ENCODE data around the gene SPOCK2. TPM values are rescaled to one million over a fixed set of nuclear protein-coding genes. Genes with fewer than 3 reads are reported as not detected.

Gene SPOCK2
- total RNA-seq, 4 donors from 2014 or later: 1.8 to 18.7 (median 4.5) TPM

DNA sequence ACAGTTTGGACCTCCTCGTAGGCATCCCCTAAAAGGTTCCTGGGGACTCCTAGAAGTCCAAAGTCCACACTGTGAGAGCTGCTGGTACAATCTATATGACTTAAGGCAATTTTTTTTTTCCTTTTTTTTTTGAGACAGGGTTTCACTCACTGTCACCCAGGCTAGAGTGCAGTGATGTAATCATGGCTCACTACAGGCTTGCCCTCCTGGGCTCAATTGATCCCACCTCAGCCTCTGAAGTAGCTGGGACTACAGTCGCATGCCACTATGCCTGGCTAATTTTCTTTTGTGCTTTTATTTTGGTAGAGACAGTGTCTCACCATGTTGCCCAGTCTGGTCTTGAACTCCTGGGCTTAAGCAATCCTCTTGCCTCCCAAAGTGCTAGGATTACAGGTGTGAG, 4.6 kb upstream of the SPOCK2 start:
- DNase-seq: no peak
- Histone ChIP-seq H3K27me3 (peaks cover 0 to 8% of the 10 kb centered on the region in 2 donors), H3K36me3 (no peaks in the 10 kb centered on the region), H3K4me1 (peaks cover 0 to 5% of the 10 kb centered on the region in 2 donors), H3K9me3 (no peaks in the 10 kb centered on the region), H3K27ac (no peak overlapping the region), H3K4me3 (no peak overlapping the region)
- TF ChIP-seq POLR2A (IDR thresholded peaks at IDR 0.05): no peak
- TF ChIP-seq, protein P1, sequence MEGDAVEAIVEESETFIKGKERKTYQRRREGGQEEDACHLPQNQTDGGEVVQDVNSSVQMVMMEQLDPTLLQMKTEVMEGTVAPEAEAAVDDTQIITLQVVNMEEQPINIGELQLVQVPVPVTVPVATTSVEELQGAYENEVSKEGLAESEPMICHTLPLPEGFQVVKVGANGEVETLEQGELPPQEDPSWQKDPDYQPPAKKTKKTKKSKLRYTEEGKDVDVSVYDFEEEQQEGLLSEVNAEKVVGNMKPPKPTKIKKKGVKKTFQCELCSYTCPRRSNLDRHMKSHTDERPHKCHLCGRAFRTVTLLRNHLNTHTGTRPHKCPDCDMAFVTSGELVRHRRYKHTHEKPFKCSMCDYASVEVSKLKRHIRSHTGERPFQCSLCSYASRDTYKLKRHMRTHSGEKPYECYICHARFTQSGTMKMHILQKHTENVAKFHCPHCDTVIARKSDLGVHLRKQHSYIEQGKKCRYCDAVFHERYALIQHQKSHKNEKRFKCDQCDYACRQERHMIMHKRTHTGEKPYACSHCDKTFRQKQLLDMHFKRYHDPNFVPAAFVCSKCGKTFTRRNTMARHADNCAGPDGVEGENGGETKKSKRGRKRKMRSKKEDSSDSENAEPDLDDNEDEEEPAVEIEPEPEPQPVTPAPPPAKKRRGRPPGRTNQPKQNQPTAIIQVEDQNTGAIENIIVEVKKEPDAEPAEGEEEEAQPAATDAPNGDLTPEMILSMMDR (IDR thresholded peaks at IDR 0.05): no peak
- intact Hi-C loops (cut with DNase I; ENCODE audit: low total_unique reads): no loop called here

DNA sequence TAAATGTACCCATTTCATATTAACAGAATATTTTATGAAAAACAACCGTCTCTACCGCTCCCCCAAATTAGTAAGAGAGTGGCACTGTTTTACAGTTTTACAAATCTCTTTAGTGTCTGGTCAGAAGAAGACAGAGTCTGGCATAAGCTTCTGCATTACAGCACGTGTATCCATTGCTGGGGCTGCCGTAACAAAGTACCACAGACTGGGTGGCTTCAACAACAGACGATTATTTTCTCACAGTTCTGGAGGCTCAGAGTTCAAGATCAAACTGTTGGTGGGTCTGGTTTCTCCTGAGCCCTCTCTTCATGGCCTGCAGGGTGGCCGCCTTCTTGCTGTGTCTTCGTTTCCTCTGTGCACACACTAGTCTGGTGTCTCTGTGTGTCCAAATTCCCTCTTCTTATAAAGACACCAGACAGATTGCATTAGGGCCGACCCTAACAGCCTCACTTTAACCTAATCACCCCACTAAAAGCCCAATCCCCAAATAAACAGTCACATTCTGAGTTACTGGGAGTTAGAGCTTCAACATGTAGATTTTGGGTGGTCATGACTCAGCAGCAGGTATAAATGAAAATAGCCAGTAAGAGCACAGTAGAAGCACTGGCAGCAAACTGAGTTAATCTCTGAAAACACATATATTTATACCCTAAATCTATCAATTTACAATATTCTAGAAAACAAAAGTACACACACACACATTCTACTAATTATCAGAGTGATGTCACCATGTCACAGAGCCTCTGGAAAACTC, 4.0 kb upstream of the SPOCK2 start:
- H3K4me1 ChIP-seq: peaks cover 0 to 12% of the 10 kb centered on the region in 2 donors
- no peaks in the 10 kb centered on the region for H3K36me3 ChIP-seq
- H3K27ac ChIP-seq: no peak overlapping the region
- H3K4me3 ChIP-seq: no peak overlapping the region
- DNase-seq: no peak
- TF ChIP-seq, protein P1 (IDR thresholded peaks at IDR 0.05): no peak
- no peak for TF ChIP-seq POLR2A (IDR thresholded peaks at IDR 0.05)
- intact Hi-C loops (cut with DNase I; ENCODE audit: low total_unique reads): no loop called here
- peaks cover 0 to 8% of the 10 kb centered on the region in 2 donors for H3K27me3 ChIP-seq
- no peaks in the 10 kb centered on the region for H3K9me3 ChIP-seq

DNA sequence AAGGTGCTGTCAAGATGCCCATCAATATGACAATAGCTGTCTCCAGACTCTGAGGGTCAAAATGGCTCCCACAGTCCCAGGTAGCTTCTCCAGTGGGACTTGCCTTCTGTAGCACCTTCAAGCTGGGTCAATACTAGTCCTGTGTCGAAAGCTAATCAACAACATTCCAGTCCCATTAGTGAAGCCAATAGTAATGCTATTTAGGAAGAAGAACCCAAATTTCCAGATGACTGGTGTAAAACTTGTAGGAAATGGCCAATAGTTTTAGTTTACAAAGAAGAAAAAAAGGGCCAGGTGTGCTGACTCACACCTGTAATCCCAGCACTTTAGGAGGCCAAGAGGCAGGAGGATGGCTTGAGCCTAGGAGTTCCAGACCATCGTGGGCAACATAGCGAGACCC, 2.0 kb upstream of the SPOCK2 start:
- peaks cover 0 to 15% of the 10 kb centered on the region in 2 donors for H3K4me1 ChIP-seq
- peaks cover 0 to 8% of the 10 kb centered on the region in 2 donors for H3K27me3 ChIP-seq
- no peak overlapping the region for H3K27ac ChIP-seq
- H3K9me3 ChIP-seq: no peaks in the 10 kb centered on the region
- H3K36me3 ChIP-seq: no peaks in the 10 kb centered on the region
- intact Hi-C loops (cut with DNase I; ENCODE audit: low total_unique reads): no loop called here
- no peak for DNase-seq
- TF ChIP-seq, protein P1 (IDR thresholded peaks at IDR 0.05): no peak
- no peak for TF ChIP-seq POLR2A (IDR thresholded peaks at IDR 0.05)
- no peak overlapping the region for H3K4me3 ChIP-seq

DNA sequence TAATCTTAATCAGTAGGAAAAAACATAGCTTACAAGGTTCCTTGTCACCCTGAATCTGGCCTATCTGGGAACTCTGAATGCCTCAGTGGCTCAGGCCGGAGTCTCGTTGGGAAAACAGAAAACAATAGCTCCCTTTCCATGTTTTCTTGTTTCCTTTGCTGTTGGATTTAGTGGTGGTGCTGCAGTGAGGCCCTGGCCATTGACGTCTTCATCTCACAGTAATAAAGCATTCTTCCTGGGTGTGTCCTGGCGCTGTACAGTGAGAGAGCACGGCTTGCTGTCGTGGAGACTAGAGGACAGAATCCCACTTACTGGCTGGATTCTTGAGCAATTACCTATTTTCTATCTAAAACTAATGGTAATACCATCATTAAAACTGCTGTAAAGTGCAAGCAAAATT, 1.3 kb upstream of the SPOCK2 start:
- no peaks in the 10 kb centered on the region for H3K9me3 ChIP-seq
- H3K27ac ChIP-seq: no peak overlapping the region
- H3K36me3 ChIP-seq: no peaks in the 10 kb centered on the region
- H3K4me3 ChIP-seq: no peak overlapping the region
- intact Hi-C loops (cut with DNase I; ENCODE audit: low total_unique reads): no loop called here
- TF ChIP-seq, protein P1 (IDR thresholded peaks at IDR 0.05): no peak
- no peak for DNase-seq
- H3K27me3 ChIP-seq: peaks cover 0 to 8% of the 10 kb centered on the region in 2 donors
- peaks cover 0 to 15% of the 10 kb centered on the region in 2 donors for H3K4me1 ChIP-seq

GRCh38 chr10:72088889-72089575, 681 bp upstream of the SPOCK2 start:
- Histone ChIP-seq H3K27ac (no peak overlapping the region), H3K4me3 (no peak overlapping the region), H3K4me1 (peaks cover 0 to 15% of the 10 kb centered on the region in 2 donors), H3K9me3 (no peaks in the 10 kb centered on the region), H3K27me3 (peaks cover 0 to 8% of the 10 kb centered on the region in 2 donors), H3K36me3 (no peaks in the 10 kb centered on the region)
- intact Hi-C loops (cut with DNase I; ENCODE audit: low total_unique reads): no loop called here
- DNase-seq: no peak
- TF ChIP-seq POLR2A (IDR thresholded peaks at IDR 0.05): no peak
- TF ChIP-seq, protein P1 (IDR thresholded peaks at IDR 0.05): no peak
